ENCODE measurements around the gene CD109. TPM values are rescaled to one million over a fixed set of nuclear protein-coding genes. Genes with fewer than 3 reads are reported as not detected.
"Not testable (repeated sequence)": the region's sequence is repeated elsewhere in the genome, so short reads cannot be mapped to it uniquely, and the experiment has no call there.

CD109 gene
- total RNA-seq = 55.0 TPM

- DNase-seq = peak; percentile 84
Observed at GRCh38 chr6:73695619-73696421, at the start of gene CD109. Gene CD109, plus strand, starts transcription at chr6:73696203. Its CDS starts 13 bp downstream, at chr6:73696216.

DNA sequence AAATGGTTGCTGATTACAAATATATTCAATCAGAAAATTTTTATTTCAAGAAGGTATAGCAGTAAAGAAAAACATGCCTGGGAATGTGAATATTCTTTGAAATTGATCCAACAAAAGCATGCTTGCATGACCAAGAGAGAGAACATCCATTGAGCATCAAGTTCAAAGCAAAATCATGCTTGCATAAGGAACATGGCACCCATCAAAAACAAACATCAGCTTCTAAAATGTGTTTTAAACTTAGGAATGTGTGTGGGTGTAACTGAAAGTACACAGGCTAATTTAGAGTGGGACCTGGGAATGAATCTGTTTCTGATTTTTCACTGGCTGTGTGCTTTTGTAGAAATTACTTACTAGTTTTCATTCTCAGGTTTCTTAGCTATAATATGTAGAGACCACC, 47.8 kb upstream of the CD109 start:
- no peak for DNase-seq

DNA sequence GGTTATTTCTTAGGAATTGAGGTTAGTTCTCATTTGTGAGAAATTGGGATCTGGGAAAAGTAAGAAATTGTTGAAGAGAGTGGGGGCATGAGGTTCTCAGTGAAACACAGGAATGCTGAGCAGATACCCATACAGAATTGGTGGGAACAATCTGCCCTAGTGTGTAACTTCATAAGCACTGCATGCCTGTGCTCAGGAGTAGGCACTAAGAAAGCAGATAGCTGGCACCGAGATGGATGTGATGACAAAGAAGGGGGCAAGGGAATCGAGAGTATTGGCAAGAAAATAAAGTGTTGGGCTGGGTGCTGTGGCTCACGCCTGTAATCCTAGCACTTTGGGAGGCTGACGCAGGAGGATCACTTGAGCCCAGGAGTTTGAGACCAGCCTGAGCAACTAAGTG, 46.2 kb upstream of the CD109 start:
- DNase-seq = no peak

DNA sequence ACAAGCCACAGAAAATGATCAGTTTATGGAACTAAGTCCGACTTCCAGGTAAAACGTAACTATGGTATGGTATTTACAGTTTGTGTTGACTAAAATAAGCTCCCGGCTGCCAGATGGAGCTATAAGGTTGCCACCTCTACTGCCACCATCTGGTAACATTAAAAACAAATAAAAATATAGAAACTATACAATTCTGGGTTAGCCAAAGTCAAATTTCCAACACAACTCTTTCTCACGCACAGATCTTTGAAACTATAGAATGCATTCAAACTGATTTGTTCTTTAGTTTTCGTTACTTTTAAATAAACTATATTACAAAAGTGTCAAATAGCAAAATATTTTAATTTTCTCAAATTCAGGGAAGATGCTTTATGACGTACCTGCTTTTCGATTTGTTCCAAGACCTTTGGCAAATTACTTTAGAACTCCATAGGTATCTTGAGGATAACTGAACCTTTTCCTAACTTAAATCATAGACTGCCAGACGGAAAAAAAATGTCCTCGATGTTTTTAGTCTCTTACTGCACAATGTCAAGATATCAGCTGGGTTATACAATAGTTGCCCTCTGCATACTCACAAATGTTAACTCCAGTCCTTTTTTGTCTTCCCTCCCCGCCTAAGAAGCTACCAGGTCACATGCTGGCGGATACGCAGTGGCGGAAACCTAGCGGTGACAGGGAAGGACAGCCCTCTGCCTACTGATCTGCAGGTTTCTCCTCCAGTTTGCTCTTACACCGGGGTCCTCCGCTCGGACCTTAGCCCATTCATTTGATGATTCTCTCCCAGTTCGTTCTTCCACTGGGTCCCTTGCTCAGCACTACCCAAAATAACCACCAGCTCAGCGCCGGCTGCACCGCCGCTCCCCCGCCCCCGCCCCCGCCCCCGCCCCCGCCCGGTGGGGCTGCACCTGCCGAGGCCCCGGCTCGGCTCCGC, 43.1 kb upstream of the CD109 start:
- DNase-seq = peak; percentile 76

DNA sequence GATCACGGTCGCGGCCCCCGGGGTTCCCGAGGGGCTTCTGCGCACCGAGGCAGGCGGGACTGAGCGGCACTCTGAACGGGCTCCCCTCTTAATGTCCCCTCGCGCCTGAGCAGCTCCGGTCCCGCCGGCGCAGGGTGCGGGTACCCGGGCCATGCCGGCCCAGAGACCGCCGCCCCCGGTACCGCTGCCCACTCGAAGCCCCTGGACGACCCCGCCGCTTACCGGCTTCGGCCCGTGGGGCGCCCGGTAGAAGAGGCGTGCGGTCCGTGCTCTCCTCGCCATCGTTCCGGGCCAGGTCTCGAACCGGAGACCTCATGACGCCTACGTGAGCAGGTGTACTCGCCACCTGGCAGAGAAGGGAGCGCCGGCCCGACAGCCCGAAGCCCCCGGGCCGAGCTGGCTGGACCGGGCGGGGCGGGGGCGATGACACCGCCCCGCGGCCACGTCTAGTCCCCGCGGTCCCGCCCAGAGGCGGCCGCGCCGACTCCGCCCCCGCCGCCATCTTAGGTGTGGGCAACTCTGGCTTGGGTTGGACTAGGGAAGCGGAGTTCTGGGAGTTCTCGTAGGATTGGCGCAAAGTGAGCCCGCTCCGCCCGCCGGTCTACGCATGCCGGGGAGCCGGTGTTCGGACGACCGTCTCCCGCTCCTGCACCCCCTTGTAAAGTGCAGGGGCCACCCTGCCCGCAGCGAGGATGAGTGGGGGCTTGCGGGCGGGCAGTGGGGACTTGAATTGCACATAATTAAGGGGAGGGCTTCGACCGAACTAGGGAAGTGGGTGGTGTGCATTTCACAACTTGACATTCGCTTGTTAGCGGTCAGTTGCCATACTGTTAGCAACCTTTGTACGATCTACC, 42.2 kb upstream of the CD109 start, which contains the start of gene SLC17A5:
Gene SLC17A5 (minus strand): TSS at position 422 of the 854 bp plus-strand sequence. CDS start 106 bp downstream, at position 316.
- DNase-seq = peak; percentile 94

GRCh38 chr6:73655341-73655917, 40.6 kb upstream of the CD109 start:
- no peak for DNase-seq

GRCh38 chr6:73656531-73657145, 39.4 kb upstream of the CD109 start:
- no peak for DNase-seq

DNA sequence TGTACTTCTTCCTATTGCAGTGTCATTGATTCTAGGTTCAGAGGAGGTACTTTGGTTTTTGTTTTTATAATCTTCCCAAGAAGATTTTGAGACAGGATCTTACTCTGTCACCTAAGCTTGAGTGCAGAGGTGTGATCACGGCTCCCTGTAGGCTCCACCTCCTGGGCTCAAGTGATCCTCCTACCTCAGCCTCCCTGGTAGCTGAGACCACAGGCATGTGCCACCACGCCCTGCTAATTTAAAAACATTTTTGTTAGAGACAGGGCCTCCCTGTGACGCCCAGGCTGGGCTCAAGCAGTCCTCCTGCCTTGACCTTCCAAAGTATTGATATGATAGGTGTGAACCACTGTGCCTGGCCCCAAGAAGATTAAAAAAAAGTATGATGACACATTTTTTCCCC, 38.8 kb upstream of the CD109 start:
- no peak for DNase-seq

DNA sequence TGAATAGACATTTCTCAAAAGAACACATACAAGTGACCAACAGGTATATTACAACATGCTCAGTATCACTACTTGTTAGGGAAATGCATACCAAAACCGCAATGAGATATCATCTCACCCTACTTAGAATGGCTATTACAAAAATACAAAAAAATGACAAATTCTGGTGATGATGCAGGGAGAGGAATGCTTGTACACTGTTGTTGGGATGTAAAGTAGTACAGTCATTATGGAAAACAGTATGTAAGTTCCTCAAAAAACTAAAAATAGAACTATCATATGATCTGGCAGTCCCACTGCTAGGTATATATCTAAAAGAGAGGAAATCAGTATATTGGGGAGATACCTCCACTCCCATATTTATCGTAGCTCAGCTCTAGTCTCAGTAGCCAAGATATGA, 31.3 kb upstream of the CD109 start:
- no peak for DNase-seq

- no peak for DNase-seq
Observed at GRCh38 chr6:73665686-73666319, 30.2 kb upstream of the CD109 start.

GRCh38 chr6:73666393-73666792, 29.6 kb upstream of the CD109 start:
- DNase-seq = no peak

DNA sequence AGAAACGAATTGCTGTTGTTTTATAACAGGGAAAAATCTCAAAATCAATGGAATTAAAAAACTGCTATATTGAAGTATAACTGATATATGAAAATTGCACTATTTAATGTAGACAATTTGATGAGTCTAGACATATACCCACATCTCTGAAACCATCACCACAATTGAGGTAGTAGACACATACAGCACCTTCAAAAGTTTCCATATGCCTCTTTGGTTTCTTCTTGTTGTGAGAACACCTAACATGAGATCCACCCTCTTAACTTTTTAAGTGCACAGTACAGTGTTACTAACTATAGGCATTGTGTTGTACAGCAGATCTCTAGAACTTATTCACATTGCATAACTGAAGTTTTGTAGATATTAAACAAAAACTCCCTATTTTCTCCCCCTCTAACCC, 28.2 kb upstream of the CD109 start:
- DNase-seq = no peak

GRCh38 chr6:73669005-73669404, 27.0 kb upstream of the CD109 start:
- no peak for DNase-seq

DNA sequence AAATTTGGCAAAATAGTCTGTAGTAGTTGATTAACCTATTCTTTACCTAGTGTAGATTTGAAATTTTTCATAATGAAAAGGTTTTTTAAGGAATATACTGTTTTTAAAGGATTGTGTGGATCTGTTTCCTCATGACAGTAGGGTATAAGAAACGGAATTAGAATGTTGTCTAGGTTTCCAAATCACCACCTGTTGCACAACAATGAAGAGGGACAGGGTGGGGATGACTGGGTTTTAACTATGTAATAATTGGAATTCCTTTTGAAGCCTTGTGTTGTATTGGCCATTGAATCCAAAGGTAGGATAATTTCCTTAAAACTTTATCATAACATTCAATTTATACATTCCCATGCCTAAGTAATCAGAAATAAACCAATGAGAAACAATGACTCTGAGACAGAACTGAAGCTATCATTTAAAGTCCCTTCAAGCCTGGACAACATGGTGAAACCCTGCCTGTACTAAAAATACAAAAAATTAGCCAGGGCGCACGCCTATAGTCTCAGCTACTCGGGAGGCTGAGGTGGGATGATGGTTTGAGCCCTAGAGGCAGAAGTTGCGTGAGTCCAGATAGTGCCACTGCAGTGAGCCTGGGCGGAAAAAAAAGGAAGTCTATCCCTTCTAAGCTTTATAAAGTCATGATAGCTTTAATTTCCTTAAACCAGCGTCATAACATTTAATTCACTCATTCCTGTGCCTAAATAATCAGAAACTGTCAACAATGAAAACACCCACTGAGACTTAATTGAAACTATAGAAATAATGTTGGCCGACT, 23.9 kb upstream of the CD109 start:
- DNase-seq = no peak

GRCh38 chr6:73675466-73676098, 20.4 kb upstream of the CD109 start:
- DNase-seq = peak; percentile 69

DNA sequence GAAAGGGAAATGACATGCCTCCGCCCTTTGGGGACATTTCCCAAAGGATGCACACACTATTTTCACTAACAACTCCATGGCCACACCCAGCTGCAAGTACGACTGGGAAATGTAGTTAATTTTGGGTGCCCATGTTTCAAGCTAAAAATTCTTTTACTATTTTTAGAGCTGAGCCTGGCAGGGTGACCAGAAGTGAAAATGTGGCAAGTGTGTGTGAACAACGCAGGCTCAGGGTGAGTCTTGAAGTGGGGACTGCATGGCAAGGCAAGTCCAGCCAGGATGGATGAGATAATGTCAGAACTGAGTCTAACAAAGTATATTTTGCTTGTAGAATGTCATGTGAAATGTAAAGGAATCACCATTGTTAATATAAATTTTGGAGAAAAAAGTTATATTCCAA, 17.0 kb upstream of the CD109 start:
- DNase-seq = no peak

- DNase-seq = not testable (repeated sequence)
Observed at GRCh38 chr6:73679846-73680245, 16.2 kb upstream of the CD109 start.

- DNase-seq = no peak
Observed at GRCh38 chr6:73680289-73680918, 15.6 kb upstream of the CD109 start.

GRCh38 chr6:73683574-73683973, 12.4 kb upstream of the CD109 start:
- DNase-seq = not testable (repeated sequence)
